MG63 (cell line): ENCODE data around the gene FOXP1. TPM values are rescaled to one million over a fixed set of nuclear protein-coding genes. Genes with fewer than 3 reads are reported as not detected.

Source experiments
- DNase-seq: peaks from one replicate; pipeline ENCODE4 v3.0.0-alpha.2; 2020
- H3K27me3 ChIP-seq: fragments of 250-450 bp; sonication (Bioruptor Pico); 2 replicates; pipeline ENCODE4 v1.5.1; 2020; ENCODE audit warnings: mild to moderate bottlenecking, moderate library complexity
- H3K36me3 ChIP-seq: fragments of 250-450 bp; sonication (Bioruptor Pico); 2 replicates; pipeline ENCODE4 v1.5.1; 2020; ENCODE audit warnings: mild to moderate bottlenecking, moderate library complexity
- H3K4me3 ChIP-seq: fragments of 250-450 bp; sonication (Bioruptor Pico); 2 replicates; pipeline ENCODE4 v1.5.1; 2020; ENCODE audit warnings: mild to moderate bottlenecking, moderate library complexity
- H3K9me3 ChIP-seq: fragments of 250-450 bp; sonication (Bioruptor Pico); 2 replicates; pipeline ENCODE4 v1.5.1; 2020; ENCODE audit warnings: mild to moderate bottlenecking, moderate library complexity
- total RNA-seq: library from RNA; depleted of rRNA; stranded (reverse); fragments of >200 nt; shearing (Covaris generic); gene quantifications from 2 replicates; pipeline ENCODE4 v1.2.3, GENCODE V29; 2014; ENCODE audit warnings: low replicate concordance

FOXP1 gene
- total RNA-seq, 1 experiment from 2014 or later: 15.0 TPM

DNA sequence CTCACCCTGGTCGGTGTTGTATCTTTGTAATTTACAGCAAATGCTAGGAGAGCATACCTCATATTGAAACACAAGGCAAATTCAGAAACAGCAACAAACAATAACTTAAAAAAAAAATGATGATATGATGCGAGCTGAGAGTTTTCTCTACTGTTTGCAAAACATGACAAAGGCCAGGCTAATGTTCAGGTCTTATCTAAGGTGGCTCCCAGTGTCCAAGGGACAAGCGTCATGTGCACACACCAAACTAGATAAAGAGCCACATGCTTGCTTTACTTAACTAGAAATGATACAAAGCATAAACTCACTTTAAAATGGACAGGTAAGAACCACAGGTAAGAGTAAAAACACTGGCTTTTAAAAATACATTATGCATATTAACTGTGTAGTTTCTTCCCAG, 375.9 kb downstream of the FOXP1 start:
- H3K27me3 ChIP-seq: no peaks in the 10 kb centered on the region
- H3K36me3 ChIP-seq: no peaks in the 10 kb centered on the region
- DNase-seq: no peak
- no peaks in the 10 kb centered on the region for H3K9me3 ChIP-seq
- no peak overlapping the region for H3K4me3 ChIP-seq

DNA sequence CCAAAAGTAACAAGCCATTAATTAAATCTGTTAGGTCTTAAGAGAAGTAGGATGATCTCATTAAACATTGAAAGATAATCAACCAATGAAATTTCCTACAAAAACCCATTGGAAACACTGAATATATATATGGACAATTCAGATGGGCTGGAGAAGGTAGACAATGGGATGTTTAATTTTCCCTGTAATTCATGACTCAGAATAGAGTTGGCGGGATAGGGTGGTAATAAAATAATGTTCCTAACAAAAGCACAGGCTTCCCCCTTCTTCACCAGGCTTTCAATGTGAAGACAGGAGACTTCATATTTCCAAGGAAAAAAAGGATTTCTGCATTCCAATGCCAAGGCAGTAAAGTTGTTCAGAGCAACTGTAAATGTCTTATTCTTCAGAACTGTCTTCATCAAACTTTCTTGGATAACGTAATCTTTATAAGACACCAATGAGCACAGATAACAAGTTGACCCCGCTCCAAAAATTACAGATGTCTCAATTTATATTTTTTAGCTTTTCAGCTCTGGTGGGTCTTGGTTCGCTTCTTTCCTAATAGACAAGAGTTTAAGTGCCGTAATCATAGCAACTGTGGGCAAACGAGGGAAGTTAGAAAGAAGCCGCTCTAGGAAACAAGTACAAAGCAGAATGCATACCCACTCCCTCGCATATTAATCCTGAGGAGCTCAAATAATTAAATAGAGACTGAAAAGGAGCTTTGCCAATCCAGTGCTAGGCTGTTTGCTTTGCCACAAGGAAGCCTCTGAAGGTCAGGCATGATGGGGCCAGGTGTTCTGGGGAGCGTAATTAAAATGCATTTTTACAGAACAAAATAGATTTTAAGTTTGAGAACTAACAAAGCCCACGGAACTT, 377.0 kb downstream of the FOXP1 start:
- Histone ChIP-seq H3K27me3 (no peaks in the 10 kb centered on the region), H3K9me3 (no peaks in the 10 kb centered on the region), H3K36me3 (no peaks in the 10 kb centered on the region), H3K4me3 (no peak overlapping the region)
- no peak for DNase-seq

DNA sequence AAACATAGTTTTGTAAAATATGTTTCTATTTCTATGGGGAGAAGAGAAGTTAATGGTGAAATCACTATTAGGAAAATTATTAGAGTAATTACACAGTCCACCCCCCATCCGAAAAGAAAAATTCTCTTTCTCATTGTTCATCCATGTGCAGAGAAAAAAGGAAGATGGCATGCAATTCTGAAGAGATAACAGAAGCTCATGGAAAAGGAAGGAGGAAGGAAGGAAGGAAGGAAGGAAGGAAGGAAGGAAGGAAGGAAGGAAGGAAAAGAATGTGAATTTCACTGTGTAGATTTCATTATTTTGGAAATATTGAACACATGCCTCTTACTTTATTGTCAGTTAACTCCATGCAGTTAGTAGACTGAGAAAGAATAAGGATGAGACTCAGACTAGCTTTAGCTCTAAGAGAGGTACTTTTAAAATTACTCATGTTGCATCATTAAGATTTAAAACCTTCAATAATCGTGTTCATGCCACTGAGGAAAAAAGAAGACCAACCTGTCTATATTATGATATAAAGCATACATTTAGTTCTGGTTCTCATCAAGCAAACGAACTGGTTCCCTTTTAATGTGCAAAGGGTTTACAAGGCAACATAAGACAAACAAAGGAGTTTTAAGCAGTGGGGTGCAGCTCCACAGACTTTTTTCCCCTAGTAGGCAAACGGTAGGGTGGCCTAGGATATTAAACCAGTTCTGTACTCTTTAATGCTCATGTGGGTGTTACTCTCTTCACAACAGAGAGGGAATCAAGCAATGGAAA, 379.6 kb downstream of the FOXP1 start:
- Histone ChIP-seq H3K36me3 (no peaks in the 10 kb centered on the region), H3K4me3 (no peak overlapping the region), H3K9me3 (no peaks in the 10 kb centered on the region), H3K27me3 (no peaks in the 10 kb centered on the region)
- DNase-seq: no peak

DNA sequence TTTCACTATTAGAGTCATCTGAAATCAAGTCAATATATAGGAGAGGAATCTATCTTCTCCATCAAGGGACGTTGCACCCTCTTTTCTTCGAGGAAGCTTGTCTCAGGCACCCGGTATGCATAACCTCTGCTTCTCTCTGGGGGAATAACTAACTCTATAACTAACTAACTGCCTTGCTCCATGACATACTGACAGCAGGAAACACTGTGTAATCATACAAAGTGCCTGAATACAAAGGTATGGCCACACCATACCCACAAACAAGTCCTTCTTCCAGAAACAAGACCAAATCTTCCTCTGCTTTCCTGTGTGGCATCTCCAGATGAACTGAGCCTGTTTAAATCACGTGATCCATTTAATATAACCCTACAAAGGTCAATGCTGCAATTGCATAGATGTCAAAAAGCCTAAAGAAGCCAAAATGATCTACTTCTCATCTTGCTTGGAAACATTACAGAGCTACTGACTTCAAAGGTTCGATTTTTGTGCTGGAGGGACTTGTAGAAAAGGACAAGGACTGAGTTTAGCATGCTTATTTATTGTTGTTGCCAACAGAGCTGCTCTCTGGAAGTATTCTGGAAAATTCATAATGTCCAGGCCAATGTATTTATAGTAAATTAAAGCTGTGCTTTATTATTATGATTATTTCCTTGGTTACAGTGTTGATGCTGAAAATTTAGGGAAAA, 380.5 kb downstream of the FOXP1 start:
- DNase-seq: no peak
- H3K27me3 ChIP-seq: no peaks in the 10 kb centered on the region
- H3K4me3 ChIP-seq: no peak overlapping the region
- no peaks in the 10 kb centered on the region for H3K9me3 ChIP-seq
- H3K36me3 ChIP-seq: no peaks in the 10 kb centered on the region

DNA sequence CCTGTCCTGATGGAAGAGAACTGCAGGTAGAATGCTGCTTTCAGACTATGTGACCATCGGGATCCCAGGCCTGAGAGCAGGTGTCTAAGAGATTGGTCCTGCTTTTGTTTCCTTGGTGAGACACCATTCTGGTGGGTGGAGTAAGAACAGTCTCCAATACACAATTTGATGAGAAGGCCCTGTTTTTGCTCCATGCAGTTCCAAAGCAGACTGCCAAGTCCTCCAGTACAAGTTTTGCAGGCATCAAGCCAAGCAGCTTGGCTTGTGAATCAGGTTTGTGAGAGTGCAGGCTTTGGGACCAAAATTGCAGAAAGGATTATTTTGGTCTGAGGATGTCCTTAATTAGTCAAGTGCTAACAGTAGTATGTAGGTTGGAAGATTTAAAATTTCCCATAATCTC, 381.6 kb downstream of the FOXP1 start:
- Histone ChIP-seq H3K4me3 (no peak overlapping the region), H3K9me3 (no peaks in the 10 kb centered on the region), H3K27me3 (no peaks in the 10 kb centered on the region), H3K36me3 (no peaks in the 10 kb centered on the region)
- peak; percentile 43 for DNase-seq

DNA sequence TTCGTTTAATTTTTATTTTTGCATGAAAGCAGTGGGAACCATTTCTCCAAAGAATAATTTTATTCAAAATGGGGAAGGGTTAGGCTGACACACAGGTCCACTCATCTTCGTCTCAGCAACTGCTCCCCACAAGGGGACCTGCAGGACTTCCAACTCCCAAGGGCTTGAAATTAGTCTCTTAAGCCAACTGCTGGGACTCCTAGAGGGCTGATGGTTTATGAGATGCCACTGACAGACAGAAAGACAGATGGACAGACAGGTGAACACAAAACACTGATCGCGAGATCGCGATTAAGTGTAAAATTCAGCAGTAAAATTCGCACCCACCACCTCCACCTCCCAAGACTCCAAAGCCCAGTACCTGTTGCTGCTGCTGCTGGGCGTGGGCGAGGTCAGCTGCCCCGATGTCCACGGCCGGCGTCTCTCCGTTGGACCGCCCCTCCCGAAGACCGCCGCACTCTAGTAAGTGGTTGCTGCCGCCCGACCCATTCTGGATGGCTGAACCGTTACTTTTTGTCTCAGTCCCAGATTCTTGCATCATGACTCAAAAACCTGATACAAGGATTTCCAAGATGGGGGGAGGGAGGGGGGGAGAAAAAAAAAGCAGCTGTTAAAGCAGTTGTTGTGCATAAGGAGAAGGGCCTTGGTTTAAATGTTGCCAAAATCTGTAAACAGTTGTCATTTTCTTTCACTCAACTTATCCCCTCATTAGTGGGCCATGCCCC, 385.5 kb downstream of the FOXP1 start:
- H3K4me3 ChIP-seq: no peak overlapping the region
- DNase-seq: no peak
- no peaks in the 10 kb centered on the region for H3K27me3 ChIP-seq
- H3K36me3 ChIP-seq: no peaks in the 10 kb centered on the region
- no peaks in the 10 kb centered on the region for H3K9me3 ChIP-seq

DNA sequence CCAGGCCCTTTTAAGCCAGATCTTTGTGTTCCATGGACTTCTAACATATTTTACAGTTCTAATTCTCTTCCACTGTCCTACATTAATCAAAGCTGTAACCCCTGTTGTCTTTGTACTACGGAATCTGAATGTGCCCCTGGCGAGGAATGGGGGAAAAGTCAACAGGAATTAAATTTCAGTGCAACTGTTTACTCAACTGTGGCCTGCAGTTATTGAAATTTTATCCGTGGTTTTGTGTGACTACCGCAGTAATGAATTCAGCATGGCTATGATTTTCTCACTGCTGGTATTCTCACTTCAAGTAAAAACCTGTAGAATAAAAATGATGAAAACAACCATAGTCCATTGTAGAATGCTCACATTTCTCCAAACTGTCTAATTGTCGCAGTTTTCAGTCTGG, 388.0 kb downstream of the FOXP1 start:
- DNase-seq: no peak
- H3K4me3 ChIP-seq: no peak overlapping the region

DNA sequence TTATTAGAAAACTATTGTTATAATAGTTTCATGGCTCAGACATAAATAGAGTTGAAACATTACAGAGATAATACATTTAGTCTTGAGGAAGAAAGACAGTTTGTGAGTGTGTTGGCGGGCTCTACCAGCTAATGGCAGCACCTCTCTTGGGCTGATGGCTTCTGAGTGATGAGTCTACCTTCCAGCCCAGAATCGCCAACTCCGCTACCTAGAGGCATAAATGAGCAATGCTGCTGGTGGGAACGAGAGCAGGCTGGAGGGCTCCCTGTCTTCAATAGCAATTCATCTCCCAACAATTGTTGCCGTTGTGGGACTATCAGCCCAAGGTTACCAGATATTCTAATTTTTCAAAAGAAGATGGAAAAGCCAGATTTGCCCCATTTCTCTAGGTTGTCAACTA, 388.7 kb downstream of the FOXP1 start:
- Histone ChIP-seq H3K27me3 (no peaks in the 10 kb centered on the region), H3K4me3 (no peak overlapping the region), H3K36me3 (no peaks in the 10 kb centered on the region), H3K9me3 (no peaks in the 10 kb centered on the region)
- no peak for DNase-seq

More for the DNA sequence above, 388.0 kb downstream of the FOXP1 start:
- Histone ChIP-seq H3K27me3 (no peaks in the 10 kb centered on the region), H3K9me3 (no peaks in the 10 kb centered on the region), H3K36me3 (no peaks in the 10 kb centered on the region)

DNA sequence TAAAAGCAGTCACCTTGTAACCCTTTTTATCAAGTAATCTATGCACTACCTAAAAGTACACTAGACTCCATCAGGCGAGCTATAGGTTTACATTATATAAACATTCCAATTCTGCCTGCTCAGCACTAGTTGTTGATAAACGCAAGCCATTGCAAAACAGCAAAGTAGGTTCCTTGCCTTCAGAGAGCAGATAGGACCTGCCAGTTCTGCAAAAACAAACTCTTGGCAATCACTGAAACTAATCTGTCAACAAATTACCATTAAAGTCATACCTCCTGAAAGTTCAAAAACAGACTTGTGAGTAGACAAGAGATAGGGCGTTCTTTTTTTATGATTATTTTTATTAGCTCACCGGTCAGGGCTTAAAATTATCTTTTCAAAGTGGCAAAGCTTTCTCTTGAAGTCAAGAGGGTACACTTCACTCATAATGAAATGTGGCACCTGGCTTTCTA, 392.5 kb downstream of the FOXP1 start:
- DNase-seq: no peak
- H3K36me3 ChIP-seq: no peaks in the 10 kb centered on the region
- no peak overlapping the region for H3K4me3 ChIP-seq
- no peaks in the 10 kb centered on the region for H3K9me3 ChIP-seq
- H3K27me3 ChIP-seq: no peaks in the 10 kb centered on the region

DNA sequence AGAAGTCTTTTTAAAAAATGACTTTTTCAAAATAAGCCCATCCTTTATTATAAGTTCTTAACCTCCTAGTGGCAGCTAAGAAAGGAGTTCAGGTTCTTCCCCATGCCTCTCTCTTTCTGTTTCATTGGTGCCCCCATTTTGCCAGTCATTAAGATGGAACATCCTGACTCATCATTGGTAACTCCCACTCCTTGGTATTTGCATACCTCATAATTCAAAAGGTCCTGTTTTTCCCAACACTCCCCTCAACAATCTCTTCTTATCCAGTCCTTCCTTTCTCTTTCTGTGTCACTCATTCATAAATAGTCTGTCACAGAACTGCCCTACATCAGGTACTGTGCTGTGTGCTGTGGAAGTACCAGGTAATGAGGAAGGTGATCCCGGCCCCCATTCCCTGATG, 394.0 kb downstream of the FOXP1 start:
- Histone ChIP-seq H3K36me3 (no peaks in the 10 kb centered on the region), H3K9me3 (no peaks in the 10 kb centered on the region), H3K4me3 (no peak overlapping the region), H3K27me3 (no peaks in the 10 kb centered on the region)
- no peak for DNase-seq

DNA sequence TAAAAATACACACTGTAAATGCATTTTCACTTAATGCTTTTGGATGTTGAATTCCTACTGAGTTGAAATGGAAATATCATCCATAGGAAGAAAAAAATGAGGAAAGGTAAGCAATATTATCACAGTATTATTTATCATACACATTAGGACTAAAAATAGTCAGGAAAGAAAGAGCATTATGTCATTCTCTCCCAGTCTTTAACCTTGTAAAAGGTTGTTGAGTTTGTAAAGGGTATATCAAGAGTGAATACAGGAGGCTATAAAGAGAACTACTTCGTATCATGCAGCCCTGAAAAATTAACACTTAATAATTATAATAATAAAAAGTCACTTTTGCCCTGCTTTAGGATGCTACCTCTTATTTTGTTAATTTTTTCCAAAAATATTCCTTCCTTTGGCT, 395.8 kb downstream of the FOXP1 start:
- H3K27me3 ChIP-seq: no peaks in the 10 kb centered on the region
- no peak for DNase-seq
- no peaks in the 10 kb centered on the region for H3K36me3 ChIP-seq
- no peaks in the 10 kb centered on the region for H3K9me3 ChIP-seq
- no peak overlapping the region for H3K4me3 ChIP-seq

DNA sequence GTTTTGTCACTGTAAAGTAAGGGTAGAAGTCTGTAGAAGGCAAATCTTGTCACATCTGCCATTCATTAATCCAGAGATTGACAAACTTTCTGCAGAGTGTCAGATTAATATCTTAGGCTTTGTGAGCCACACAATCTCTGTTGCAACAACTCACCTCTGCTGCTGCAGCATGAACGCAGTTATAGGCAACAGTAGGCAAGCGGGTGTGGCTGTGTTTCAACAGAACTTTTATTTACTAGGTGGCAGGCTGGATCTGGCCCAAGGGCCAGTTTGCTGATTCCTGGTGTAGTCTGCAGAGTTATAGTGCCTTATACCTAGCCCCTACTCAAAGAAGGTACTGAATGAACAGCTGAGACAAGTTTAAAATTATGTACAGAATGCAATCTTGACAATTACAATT, 396.7 kb downstream of the FOXP1 start:
- DNase-seq: no peak
- Histone ChIP-seq H3K36me3 (no peaks in the 10 kb centered on the region), H3K27me3 (no peaks in the 10 kb centered on the region), H3K9me3 (no peaks in the 10 kb centered on the region), H3K4me3 (no peak overlapping the region)

DNA sequence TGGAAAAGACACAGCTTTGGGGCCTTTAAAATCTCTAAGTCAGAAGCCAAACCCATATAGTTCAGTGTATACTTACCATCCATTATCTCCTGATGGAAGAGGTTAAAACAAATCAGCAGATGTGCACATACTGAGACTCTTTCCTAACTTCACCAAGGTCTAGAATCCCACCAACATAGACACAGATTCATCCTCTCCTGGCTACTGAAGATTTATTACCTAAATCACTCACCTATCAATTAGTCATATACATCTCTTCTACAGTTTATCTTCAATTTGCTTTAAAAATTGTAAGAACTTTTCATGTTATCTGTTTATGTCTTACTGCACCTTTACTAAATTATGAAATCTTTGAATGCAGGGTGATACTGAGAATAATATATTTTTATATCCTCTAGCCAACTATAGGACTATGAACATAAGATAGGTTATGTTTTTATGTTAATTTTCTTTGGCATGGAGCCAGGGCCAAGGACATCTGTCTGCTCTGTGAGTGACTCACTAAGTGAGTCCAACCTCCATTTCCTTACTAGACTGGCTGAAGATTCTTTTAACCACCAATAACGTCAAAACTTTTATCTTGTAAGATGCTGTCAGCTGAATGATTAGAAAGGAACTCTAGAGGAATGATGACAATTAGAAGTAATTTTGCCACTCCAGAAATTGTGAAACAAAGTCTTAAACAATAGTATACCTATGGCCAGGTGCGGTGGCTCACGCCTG, 397.6 kb downstream of the FOXP1 start:
- H3K36me3 ChIP-seq: no peaks in the 10 kb centered on the region
- no peak overlapping the region for H3K4me3 ChIP-seq
- H3K27me3 ChIP-seq: no peaks in the 10 kb centered on the region
- no peak for DNase-seq
- no peaks in the 10 kb centered on the region for H3K9me3 ChIP-seq

DNA sequence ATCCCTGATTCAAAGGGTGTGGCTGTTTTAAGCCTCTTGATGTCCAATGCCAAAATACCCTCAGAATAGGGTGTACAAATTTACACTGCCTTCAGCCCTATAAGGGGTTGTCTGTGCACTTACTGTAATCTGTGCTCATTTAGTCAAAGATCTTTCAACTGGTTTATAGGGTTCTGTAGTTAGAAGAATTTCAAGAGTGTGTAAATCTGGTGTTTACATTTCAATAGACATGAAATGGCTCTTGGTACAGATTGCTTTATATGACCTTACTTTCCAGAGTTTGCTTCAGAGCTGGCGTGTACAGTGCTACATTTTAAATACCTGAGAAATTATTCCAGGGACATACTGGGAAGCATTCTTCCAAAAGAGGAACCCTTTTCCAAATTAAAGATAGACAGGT, 399.3 kb downstream of the FOXP1 start:
- Histone ChIP-seq H3K27me3 (no peaks in the 10 kb centered on the region), H3K9me3 (no peaks in the 10 kb centered on the region), H3K4me3 (no peak overlapping the region), H3K36me3 (no peaks in the 10 kb centered on the region)
- no peak for DNase-seq

DNA sequence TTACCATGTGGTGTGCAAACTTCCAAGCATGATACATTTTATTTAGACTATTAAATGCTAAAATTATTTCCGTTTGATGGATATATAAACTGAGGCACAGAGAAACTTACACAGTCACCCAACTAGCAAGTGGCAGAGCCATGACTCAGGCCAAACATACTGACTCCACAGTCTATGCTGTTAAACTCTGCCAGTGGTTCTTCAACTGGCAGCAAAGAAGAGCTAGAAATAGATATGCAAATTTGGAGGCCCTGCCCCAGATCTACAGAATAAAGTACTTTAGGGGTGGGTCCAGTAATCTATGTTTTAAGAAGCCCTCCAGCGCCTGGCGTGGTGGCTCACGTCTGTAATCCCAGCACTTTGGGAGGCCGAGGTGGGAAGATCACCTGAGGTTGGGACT, 400.0 kb downstream of the FOXP1 start:
- Histone ChIP-seq H3K9me3 (no peaks in the 10 kb centered on the region), H3K27me3 (no peaks in the 10 kb centered on the region), H3K4me3 (no peak overlapping the region), H3K36me3 (no peaks in the 10 kb centered on the region)
- DNase-seq: no peak

DNA sequence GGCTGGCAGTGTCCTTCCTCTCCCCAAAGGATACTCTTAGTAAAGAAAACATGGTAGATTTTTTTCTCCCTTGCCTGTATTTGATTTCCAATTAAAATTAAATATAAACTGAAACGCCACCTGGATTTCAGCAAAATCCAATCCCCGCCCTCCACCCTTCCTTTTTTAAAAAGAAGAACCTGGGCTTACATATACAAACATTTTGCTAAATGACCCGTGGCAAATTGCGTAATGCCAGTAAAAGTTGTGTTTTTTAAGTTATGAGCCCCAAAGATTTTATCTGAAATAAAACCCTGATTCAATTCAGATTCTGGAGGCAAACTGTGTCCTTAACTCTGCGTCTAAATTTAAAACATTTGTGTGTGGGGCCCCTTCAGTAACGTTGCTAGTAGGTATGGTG, 403.0 kb downstream of the FOXP1 start:
- no peak overlapping the region for H3K4me3 ChIP-seq
- H3K9me3 ChIP-seq: no peaks in the 10 kb centered on the region
- H3K36me3 ChIP-seq: no peaks in the 10 kb centered on the region
- no peak for DNase-seq
- no peaks in the 10 kb centered on the region for H3K27me3 ChIP-seq
